ENCODE results near the gene SMARCB1.

DNA sequence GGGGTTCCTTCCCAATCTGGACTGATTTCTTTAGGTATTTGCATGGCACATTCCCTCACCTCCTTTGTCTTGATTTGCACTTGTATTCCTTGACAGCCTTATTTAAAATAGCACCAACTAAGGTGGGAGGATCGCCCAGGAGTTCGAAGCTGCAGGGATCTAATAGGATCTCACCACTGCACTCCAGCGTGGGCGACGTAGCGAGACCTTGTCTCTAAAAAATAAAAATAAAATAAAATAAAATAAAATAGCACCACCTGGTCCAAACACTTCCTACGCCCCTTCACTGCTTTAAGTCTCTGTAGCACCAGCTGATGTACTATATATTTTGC lies 71.7 kb downstream of the SMARCB1 start:
- TF ChIP-seq POLR2AphosphoS5 (IDR thresholded peaks at IDR 0.05) (no peak), POLR2A (IDR thresholded peaks at IDR 0.05) (no peak)
- TF ChIP-seq, protein P1, sequence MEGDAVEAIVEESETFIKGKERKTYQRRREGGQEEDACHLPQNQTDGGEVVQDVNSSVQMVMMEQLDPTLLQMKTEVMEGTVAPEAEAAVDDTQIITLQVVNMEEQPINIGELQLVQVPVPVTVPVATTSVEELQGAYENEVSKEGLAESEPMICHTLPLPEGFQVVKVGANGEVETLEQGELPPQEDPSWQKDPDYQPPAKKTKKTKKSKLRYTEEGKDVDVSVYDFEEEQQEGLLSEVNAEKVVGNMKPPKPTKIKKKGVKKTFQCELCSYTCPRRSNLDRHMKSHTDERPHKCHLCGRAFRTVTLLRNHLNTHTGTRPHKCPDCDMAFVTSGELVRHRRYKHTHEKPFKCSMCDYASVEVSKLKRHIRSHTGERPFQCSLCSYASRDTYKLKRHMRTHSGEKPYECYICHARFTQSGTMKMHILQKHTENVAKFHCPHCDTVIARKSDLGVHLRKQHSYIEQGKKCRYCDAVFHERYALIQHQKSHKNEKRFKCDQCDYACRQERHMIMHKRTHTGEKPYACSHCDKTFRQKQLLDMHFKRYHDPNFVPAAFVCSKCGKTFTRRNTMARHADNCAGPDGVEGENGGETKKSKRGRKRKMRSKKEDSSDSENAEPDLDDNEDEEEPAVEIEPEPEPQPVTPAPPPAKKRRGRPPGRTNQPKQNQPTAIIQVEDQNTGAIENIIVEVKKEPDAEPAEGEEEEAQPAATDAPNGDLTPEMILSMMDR (IDR thresholded peaks at IDR 0.05 in 8 of 11, conservative IDR thresholded peaks at IDR 0.05 in 3 of 11), result peak in 1 of 11 experiments; percentile 8
